Nephron progenitor cell (in vitro differentiated cells): Measurements from ENCODE around the gene EMC1.

Experiments
- DNase-seq: peaks from one replicate; pipeline ENCODE4 v3.0.0; 2021
- H3K27ac Mint-ChIP-seq: 2 replicates; pipeline ENCODE4 v1.8.0; 2021; ENCODE audit warnings: mild to moderate bottlenecking, moderate library complexity, mixed read lengths
- H3K27me3 Mint-ChIP-seq: 2 replicates; pipeline ENCODE4 v1.8.0; 2021; ENCODE audit warnings: mild to moderate bottlenecking, low read depth, mixed read lengths; ENCODE audit not compliant: poor library complexity
- H3K36me3 Mint-ChIP-seq: 2 replicates; pipeline ENCODE4 v1.8.0; 2021; ENCODE audit warnings: low read depth, mixed read lengths
- H3K4me1 Mint-ChIP-seq: 2 replicates; pipeline ENCODE4 v1.8.0; 2021; ENCODE audit warnings: mixed read lengths
- H3K4me3 Mint-ChIP-seq: 2 replicates; pipeline ENCODE4 v1.8.0; 2021; ENCODE audit warnings: mild to moderate bottlenecking, moderate library complexity, mixed read lengths
- H3K9me3 Mint-ChIP-seq: 2 replicates; pipeline ENCODE4 v1.8.0; 2021; ENCODE audit warnings: mild to moderate bottlenecking, moderate library complexity, mixed read lengths
- TF ChIP-seq, protein P1 (sequence below): fragments of 200-600 bp; sonication (generic); IDR thresholded peaks from 2 replicates; pipeline ENCODE4 v1.5.0; 2021; ENCODE audit warnings: antibody characterized with exemption

Gene EMC1

DNA sequence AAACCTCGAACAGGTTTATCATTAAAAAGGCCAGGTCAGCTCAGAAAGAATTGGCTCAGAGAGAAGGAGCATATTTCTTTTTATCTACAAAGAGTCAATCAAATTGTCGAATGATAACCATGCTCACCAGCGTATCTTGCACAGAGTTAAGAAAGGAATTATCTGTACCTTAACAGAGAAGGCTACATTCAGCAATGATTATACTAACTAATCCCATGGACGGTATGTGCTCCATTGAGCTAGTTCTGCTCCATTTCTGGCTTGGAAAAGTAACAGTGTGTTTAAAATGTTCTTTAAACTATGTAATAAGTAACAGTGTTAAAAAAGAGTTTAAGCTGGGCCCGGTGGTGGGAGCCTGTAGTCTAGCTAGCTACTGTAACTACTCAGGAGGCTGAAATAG, 45.5 kb downstream of the EMC1 start:
- DNase-seq, result no peak
- no peak overlapping the region for H3K4me3 Mint-ChIP-seq
- TF ChIP-seq, protein P1, sequence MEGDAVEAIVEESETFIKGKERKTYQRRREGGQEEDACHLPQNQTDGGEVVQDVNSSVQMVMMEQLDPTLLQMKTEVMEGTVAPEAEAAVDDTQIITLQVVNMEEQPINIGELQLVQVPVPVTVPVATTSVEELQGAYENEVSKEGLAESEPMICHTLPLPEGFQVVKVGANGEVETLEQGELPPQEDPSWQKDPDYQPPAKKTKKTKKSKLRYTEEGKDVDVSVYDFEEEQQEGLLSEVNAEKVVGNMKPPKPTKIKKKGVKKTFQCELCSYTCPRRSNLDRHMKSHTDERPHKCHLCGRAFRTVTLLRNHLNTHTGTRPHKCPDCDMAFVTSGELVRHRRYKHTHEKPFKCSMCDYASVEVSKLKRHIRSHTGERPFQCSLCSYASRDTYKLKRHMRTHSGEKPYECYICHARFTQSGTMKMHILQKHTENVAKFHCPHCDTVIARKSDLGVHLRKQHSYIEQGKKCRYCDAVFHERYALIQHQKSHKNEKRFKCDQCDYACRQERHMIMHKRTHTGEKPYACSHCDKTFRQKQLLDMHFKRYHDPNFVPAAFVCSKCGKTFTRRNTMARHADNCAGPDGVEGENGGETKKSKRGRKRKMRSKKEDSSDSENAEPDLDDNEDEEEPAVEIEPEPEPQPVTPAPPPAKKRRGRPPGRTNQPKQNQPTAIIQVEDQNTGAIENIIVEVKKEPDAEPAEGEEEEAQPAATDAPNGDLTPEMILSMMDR, result no peak
- H3K27me3 Mint-ChIP-seq, result no peaks in the 10 kb centered on the region
- no peaks in the 10 kb centered on the region for H3K36me3 Mint-ChIP-seq
- H3K4me1 Mint-ChIP-seq, result peaks cover 34% of the 10 kb centered on the region
- H3K27ac Mint-ChIP-seq, result no peak overlapping the region
- H3K9me3 Mint-ChIP-seq, result no peaks in the 10 kb centered on the region

DNA sequence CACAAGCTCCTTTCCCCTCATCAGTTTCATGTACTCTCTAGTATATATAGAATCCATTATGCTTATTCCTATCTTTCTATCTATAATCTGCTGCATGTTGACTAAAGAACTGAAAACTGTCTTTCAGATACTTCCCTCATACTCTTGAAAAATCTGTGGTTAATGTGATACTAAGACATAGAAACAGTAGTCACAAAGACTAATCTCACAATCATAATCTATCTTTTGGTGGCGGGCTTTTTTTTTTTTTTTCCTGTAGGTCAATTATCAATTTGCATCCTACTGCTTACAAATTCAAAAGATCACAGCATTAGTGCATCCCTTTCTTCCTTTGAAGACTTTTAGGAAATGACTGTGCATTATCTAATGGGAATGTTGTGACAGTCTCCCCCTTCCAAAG, 45.9 kb downstream of the EMC1 start:
- TF ChIP-seq, protein P1, result no peak
- H3K27me3 Mint-ChIP-seq, result no peaks in the 10 kb centered on the region
- peaks cover 32% of the 10 kb centered on the region for H3K4me1 Mint-ChIP-seq
- H3K36me3 Mint-ChIP-seq, result no peaks in the 10 kb centered on the region
- DNase-seq, result no peak
- H3K4me3 Mint-ChIP-seq, result no peak overlapping the region
- no peak overlapping the region for H3K27ac Mint-ChIP-seq
- no peaks in the 10 kb centered on the region for H3K9me3 Mint-ChIP-seq

DNA sequence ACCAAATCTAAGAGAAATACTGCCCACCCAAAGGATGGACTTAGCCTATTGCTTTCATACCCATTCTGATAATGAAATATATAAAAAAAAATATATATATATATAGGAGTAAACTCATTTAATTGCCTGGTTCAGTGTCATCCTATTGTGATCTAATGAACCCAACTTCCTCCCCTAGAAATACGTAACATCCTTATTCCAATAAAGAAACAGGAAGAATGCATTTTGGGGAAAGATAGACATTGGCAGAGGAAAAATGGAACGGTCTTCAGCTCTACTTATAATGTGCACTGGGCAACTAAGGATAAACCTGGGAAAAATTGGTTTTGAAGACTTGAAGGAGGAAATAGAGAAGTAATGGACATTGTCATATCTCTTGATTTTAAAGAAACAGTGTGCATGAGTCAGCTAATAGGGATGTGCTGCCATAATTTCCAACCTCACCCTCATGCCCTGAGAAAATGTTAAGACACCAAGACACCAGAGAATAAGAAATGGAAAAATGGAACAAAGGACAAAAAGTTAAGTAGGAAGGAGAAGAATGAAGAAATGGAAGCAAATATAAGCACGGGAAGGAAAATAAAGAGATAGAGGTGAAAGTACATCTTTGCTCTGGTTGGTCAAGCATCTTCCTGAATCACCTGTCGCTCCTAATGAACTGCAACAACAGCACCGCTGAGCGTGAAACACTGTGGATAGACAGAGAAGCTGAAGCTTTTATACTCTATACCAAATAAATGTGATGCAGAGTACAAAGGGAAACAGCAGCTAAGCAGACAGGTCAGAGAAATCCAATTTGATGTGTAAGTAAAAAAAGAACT, 46.7 kb downstream of the EMC1 start:
- Mint-ChIP-seq H3K27me3 (no peaks in the 10 kb centered on the region), H3K27ac (peak overlapping the region; percentile 3), H3K36me3 (peaks cover 2% of the 10 kb centered on the region), H3K9me3 (no peaks in the 10 kb centered on the region), H3K4me3 (no peak overlapping the region), H3K4me1 (peaks cover 32% of the 10 kb centered on the region)
- TF ChIP-seq, protein P1, result no peak
- DNase-seq, result no peak

DNA sequence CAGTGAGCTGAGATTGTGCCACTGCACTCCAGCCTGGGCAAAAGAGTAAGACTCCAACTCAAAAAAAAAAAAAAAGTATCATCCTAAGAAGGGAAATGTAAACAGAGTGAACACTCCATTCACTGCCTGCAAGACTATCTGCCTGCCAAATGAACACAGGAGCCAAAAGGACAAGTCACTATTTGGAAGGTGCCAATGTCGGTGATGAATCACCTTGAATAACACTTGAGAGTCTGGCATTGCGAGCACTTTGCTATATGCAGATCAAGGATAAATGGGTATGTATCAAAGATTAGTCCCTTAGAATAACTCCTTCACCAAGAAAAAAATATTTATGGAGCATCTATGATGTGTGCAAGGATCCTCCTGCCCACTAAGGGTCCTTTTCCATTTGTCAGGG, 47.9 kb downstream of the EMC1 start:
- Mint-ChIP-seq H3K9me3 (no peaks in the 10 kb centered on the region), H3K4me3 (no peak overlapping the region), H3K27me3 (no peaks in the 10 kb centered on the region), H3K4me1 (peaks cover 21% of the 10 kb centered on the region), H3K36me3 (peaks cover 12% of the 10 kb centered on the region), H3K27ac (no peak overlapping the region)
- DNase-seq, result no peak
- TF ChIP-seq, protein P1, result no peak

DNA sequence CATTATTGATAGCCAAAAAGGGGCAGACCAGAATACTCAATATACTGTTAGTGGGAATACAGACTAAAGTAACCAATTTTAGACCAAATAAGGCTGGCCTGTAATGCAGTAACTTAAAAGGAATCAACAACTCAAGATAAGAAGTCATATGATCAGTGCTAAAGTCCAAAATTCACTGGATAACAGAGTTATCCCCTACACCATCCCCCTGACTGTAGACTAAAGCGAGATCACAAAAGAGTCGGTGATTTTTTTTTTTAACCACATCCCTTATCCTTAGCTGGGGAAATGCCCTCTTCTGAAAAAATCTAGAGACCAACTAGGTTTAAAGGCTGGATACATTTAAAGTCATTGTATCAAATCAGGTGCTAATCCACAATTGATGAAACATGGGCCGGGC, 48.9 kb downstream of the EMC1 start:
- no peaks in the 10 kb centered on the region for H3K9me3 Mint-ChIP-seq

More for the DNA sequence above, 48.9 kb downstream of the EMC1 start:
- TF ChIP-seq, protein P1, result no peak
- no peak for DNase-seq
- Mint-ChIP-seq H3K36me3 (peaks cover 22% of the 10 kb centered on the region), H3K4me1 (peaks cover 12% of the 10 kb centered on the region), H3K27me3 (no peaks in the 10 kb centered on the region), H3K4me3 (no peak overlapping the region), H3K27ac (peak overlapping the region; percentile 8)
